Cardiac fibroblast (primary cell): Measurements from ENCODE around the gene MYO5C.

ENCODE experiments used
- DNase-seq, 2 donors: peaks; one replicate each; pipeline versions ENCODE4 v3.0.0 to v3.0.0-alpha.2; 2010; ENCODE audit warnings: low read depth in 2 of 2
- H3K4me3 ChIP-seq, 2 donors: replicated peaks in 1 of 2; 1 replicate in 1 of 2; 2 replicates in 1 of 2; pipeline ENCODE4 v1.5.1; 2011; ENCODE audit warnings: low read depth in 2 of 2, low read length in 2 of 2, mild to moderate bottlenecking in 2 of 2, moderate library complexity in 1 of 2
- TF ChIP-seq, protein P1 (sequence below): IDR thresholded peaks from one replicate; pipeline ENCODE4 v1.5.1; 2011; ENCODE audit warnings: low read depth, mild to moderate bottlenecking, low read length, inconsistent platforms

Gene MYO5C

GRCh38 chr15:52262364-52262763 lies 33.2 kb downstream of the MYO5C start:
- TF ChIP-seq, protein P1, sequence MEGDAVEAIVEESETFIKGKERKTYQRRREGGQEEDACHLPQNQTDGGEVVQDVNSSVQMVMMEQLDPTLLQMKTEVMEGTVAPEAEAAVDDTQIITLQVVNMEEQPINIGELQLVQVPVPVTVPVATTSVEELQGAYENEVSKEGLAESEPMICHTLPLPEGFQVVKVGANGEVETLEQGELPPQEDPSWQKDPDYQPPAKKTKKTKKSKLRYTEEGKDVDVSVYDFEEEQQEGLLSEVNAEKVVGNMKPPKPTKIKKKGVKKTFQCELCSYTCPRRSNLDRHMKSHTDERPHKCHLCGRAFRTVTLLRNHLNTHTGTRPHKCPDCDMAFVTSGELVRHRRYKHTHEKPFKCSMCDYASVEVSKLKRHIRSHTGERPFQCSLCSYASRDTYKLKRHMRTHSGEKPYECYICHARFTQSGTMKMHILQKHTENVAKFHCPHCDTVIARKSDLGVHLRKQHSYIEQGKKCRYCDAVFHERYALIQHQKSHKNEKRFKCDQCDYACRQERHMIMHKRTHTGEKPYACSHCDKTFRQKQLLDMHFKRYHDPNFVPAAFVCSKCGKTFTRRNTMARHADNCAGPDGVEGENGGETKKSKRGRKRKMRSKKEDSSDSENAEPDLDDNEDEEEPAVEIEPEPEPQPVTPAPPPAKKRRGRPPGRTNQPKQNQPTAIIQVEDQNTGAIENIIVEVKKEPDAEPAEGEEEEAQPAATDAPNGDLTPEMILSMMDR = no peak
- peak; percentile 4 to 41 for DNase-seq

DNA sequence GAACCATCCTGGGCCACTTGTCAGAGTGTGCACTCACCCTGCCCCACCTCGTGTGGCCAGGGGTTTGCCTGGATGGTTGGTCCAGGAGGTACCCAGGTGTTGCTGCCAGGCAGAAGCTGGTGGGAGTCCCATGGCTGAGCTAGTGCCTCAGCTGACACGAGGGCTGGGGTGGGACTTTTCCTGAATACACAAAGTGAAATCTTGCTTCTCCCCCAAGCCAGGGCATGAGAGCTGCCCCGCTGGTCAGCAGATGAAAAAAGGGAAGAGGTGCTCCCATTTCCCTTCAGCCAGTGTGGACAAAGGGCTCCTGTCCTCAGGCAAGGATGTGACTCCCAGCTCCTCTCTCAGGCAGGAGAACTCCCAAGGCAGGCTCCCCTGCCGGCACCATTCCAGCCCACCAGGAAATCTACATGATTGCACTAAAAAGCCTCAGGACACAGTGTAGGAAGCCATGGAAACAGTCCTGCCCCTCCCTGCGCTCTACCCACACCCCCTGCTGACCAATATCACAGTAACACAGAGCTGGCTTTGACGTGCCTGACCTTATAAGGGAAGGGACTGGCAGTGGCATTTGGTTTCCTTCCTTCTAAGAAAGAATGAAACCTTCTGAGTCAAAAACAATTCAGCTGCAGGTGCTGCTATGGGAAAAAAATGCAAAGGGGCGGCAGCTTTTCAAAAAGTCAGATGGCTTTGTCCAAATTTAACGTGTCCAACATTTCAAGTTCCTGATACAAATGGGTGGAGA lies 33.9 kb downstream of the MYO5C start:
- DNase-seq = peak; percentile 84 to 88
- TF ChIP-seq, protein P1 = peak; percentile 18
- no peak overlapping the region for H3K4me3 ChIP-seq

More at GRCh38 chr15:52262364-52262763, 33.2 kb downstream of the MYO5C start:
- no peak overlapping the region for H3K4me3 ChIP-seq

DNA sequence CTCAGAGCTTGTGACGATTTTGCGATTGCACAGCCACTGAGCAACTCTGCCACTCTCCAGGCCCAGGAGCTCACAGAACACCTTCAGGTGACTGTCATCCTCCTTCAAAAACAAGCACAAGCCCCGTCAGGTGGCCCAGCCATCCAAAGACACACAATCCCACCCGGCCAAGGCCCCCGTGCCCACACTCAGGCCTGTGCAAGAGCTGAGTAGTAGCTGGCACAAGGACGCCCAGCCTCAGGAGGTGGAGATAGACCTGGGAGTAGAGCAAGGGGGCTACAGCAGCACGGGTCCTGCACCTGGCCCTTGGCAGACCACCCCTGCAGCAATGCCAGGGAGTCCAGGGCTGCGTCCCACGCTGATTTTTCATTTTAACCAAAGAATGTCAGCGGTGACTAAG lies 34.6 kb downstream of the MYO5C start:
- DNase-seq = no peak
- H3K4me3 ChIP-seq = no peak overlapping the region
- TF ChIP-seq, protein P1 = no peak

DNA sequence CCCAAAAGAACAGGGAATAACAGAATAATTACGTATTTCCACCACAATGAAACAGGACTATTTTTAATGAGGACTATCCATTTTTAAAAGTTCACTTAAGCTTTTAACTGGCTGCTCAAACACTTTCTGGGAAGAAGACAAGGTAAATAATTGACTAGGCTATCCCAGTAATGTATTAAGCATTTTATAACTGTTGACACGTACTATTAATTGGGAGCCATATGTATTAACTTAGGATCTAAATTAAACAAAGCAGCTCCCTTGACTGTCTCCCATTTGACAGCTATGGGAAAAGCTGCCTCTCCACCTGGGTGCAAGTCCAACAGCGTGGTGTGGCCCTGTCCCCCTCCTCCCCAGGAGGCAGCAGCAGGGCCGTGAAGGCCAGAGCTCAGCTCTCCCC lies 36.1 kb downstream of the MYO5C start:
- DNase-seq = no peak
- TF ChIP-seq, protein P1 = no peak
- H3K4me3 ChIP-seq = no peak overlapping the region

DNA sequence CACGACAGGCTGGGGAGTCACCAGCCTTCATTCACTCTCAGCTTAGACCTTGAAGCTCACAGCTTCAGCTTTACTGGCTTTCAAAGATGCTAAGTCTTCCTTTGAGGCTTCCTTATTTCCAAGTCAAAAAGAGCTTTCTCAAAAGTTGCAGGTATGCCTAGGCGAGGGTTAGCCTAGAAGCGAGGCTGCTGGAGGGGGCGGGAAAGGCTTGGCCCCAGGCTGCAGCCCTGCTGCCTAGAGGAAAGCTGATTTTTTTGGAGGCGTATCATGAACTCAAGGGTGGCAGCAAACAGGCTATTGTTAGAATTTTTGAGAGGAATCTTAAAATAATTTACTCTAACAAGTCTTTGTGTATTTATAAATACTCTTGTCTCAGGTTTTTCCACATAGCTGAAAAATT lies 37.1 kb downstream of the MYO5C start:
- no peak overlapping the region for H3K4me3 ChIP-seq
- no peak for DNase-seq
- TF ChIP-seq, protein P1 = no peak

DNA sequence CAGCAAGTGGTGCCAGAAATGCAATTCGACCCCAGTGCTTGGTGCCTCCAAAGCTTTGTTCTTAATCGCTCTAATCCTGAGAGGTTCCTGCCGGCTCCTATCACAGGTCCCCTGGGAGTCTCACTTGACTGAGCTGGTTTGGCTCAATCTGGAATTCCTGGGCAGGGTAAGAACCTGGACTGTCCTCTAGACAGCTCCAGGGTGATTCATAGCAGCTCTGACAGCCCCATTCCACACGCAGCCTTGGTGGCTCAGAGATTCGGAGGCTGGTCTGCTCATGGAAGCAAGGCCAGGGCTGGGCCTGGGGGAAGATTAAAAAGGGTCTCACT lies 37.9 kb downstream of the MYO5C start:
- DNase-seq = peak; percentile 66 to 90
- TF ChIP-seq, protein P1 = no peak
- no peak overlapping the region for H3K4me3 ChIP-seq
